Measurements from ENCODE around the gene BCORL1.

Gene BCORL1

GRCh38 chrX:130012683-130013082 is 30.2 kb downstream of the BCORL1 start:
- DNase-seq (ENCODE audit: low read depth) = no peak

DNA sequence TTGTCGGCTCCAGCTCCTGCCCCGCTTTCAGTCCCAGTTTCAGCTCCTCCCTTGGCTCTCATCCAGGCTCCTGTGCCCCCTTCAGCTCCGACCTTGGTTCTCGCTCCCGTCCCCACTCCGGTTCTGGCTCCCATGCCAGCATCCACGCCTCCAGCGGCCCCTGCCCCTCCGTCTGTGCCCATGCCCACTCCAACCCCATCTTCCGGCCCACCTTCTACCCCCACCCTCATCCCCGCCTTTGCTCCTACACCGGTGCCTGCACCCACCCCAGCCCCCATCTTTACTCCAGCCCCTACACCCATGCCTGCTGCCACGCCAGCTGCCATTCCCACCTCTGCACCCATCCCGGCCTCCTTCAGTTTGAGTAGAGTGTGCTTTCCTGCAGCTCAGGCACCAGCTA is 31.2 kb downstream of the BCORL1 start:
- no peak for DNase-seq (ENCODE audit: low read depth)

DNA sequence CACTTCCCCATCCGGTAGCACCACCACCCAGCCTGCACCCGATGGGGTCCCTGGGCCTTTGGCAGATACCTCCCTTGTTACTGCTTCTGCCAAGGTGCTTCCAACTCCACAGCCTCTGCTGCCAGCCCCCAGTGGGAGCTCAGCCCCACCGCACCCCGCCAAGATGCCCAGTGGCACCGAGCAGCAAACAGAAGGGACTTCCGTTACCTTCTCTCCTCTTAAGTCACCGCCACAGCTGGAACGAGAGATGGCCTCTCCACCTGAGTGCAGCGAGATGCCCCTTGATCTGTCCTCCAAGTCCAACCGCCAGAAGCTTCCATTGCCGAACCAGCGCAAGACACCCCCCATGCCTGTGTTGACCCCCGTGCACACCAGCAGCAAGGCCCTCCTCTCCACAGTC is 31.9 kb downstream of the BCORL1 start:
- DNase-seq (ENCODE audit: low read depth) = no peak

DNA sequence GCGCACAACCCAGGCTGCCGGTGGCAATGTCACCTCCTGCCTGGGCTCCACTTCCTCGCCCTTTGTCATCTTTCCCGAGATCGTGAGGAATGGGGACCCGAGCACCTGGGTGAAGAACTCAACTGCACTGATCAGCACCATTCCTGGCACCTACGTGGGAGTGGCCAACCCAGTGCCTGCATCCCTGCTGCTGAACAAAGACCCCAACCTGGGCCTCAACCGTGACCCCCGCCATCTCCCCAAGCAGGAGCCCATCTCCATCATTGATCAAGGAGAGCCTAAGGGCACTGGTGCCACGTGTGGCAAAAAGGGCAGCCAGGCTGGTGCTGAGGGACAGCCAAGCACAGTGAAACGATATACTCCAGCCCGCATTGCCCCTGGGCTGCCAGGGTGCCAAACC is 32.3 kb downstream of the BCORL1 start:
- no peak for DNase-seq (ENCODE audit: low read depth)

- DNase-seq (ENCODE audit: low read depth) = no peak
Observed at GRCh38 chrX:130015181-130015580, 32.7 kb downstream of the BCORL1 start.

DNA sequence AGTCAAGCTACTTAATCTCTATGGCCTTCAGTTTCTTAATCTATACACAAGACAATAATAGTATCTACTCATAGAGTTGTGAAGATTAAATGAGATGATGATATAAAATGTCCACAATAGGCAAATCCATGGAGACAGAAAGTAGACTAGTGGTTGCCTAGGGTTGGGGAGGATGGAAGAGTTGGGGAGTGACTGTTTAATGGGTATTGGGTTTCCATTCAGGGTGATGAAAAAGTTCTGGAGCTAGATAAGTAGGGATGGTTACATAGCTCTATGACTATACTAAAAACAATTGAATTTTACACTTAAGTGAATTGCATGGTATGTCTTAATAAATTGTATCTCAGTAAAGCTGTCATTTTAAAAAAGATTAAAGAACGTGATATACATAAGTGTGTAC is 35.7 kb downstream of the BCORL1 start:
- DNase-seq (ENCODE audit: low read depth) = no peak

GRCh38 chrX:130020661-130021324 is 38.4 kb downstream of the BCORL1 start:
- DNase-seq (ENCODE audit: low read depth) = no peak

GRCh38 chrX:130024127-130024526 is 41.7 kb downstream of the BCORL1 start:
- peak; percentile 36 for DNase-seq (ENCODE audit: low read depth)

GRCh38 chrX:130025256-130025655 is 42.8 kb downstream of the BCORL1 start:
- no peak for DNase-seq (ENCODE audit: low read depth)

GRCh38 chrX:130027569-130027968 is 45.1 kb downstream of the BCORL1 start:
- no peak for DNase-seq (ENCODE audit: low read depth)

- peak; percentile 27 for DNase-seq (ENCODE audit: low read depth)
Observed at GRCh38 chrX:130028196-130028595, 45.8 kb downstream of the BCORL1 start.

GRCh38 chrX:130030826-130031225 is 48.4 kb downstream of the BCORL1 start:
- no peak for DNase-seq (ENCODE audit: low read depth)

GRCh38 chrX:130032552-130032951 is 50.1 kb downstream of the BCORL1 start:
- no peak for DNase-seq (ENCODE audit: low read depth)

DNA sequence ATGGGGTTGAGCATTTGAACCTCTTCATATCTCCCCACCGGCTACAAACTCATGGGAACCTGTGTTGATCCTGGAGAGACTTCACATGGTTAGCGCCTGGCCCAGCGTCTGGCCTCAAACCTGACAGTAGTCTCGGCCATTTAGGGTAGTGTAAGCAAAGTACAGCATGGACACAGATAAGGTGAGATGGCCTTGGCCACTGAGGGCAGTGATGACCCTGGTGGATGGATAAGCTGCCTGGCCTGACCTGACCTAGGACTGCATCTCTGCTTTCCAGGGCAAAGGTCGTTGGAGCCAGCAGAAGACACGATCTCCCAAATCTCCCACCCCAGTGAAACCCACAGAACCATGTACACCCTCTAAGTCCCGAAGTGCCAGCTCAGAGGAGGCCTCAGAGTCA is 51.7 kb downstream of the BCORL1 start:
- DNase-seq (ENCODE audit: low read depth) = no peak

DNA sequence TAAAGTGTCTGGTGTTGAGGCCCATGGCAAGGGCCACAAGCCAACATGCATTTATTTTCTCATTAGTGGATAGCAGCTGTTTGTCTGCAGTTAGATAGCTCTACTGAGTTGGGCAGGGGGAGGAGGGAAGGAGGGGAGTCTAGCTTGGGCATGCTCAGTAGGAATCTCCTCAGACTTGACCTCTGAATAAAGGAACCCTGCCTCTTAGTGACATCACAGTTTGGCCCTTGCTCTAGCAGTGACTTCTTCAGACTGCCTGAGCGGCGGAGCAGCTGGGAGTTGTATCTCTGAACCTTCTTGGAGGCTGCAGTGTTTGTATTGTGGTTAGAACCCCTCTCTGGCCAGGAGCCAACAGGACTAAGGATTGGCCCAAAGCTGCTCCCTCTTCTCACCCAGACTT is 57.4 kb downstream of the BCORL1 start:
- DNase-seq (ENCODE audit: low read depth) = no peak

DNA sequence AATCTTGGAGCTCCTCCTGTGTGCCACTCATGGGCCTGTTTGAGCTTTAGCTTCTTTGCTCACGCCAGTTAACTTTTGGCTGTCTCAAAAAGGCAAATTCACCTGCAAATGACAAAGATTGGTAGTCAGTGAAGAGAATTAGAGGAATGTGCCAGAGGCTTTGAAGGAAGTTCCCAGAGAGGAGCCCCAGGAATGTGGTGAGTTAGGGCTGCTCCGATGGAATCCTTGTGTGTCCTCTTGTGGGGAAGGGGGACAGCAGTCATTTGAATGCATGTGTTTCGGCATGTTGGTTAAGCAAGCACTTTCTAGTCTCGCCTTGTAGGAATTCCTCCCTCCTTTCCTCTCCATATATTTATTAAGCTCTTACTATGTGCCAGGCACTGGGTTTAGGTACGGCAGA is 65.0 kb downstream of the BCORL1 start:
- DNase-seq (ENCODE audit: low read depth) = no peak

GRCh38 chrX:130048686-130049222 is 66.3 kb downstream of the BCORL1 start:
- no peak for DNase-seq (ENCODE audit: low read depth)

- no peak for DNase-seq (ENCODE audit: low read depth)
Observed at GRCh38 chrX:130049821-130050220, 67.4 kb downstream of the BCORL1 start.

DNA sequence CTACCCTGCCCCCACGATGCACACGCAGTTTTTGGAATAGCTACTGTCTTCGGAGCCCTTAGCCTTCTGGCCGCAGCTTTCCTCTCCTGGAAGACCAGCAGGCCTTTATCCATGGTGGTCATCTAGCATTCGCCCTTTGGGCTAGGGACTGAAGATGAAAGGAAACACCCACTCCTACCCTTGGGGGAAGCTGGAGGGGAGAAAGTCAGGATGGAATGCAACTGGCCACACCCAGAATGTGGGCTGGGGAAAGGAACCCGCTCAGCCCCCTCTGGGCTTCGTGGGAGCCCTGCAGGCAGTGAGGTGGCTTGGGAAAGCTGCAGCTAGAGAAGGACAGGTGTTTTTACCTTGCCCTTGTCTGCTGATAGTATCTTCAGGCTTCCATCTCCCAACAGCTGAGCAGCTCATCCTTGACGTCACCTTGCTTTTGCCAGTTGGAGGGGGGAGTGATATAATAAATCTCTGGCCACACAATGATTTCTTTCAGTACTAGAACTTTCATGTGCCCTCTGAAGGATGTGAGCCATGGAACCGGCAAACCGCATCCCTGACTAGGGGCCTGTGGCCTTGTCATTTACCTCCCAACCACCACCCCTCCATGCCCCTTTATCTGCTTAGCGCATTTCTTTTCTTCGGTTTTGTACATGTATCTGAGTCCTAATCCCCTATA is 68.9 kb downstream of the BCORL1 start:
- no peak for DNase-seq (ENCODE audit: low read depth)

GRCh38 chrX:130053236-130053635 is 70.8 kb downstream of the BCORL1 start:
- DNase-seq (ENCODE audit: low read depth) = no peak

GRCh38 chrX:130055103-130055502 is 72.7 kb downstream of the BCORL1 start:
- DNase-seq (ENCODE audit: low read depth) = peak; percentile 32

GRCh38 chrX:130055899-130056298 is 73.5 kb downstream of the BCORL1 start:
- DNase-seq (ENCODE audit: low read depth) = peak; percentile 8

DNA sequence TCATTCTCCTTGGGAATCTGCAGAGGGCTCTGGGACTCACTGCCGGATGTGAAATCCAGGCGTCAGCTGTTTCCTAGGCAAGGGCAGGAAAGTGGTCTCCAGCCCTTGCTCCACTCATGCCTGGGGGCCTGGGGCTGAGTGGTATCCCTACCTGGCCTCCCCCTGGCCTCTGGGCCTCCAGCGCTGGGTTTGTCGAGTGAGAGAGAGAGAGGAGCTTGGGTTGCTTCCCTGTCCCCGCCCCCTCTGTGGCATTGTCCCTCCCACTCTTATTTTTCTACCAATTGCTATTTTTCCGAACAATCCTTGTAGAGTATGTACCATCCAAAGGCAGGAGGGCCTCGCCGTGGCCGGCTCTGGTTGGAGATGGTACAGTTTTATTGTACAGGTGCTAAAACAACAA is 74.8 kb downstream of the BCORL1 start:
- DNase-seq (ENCODE audit: low read depth) = peak; percentile 16

- no peak for DNase-seq (ENCODE audit: low read depth)
Observed at GRCh38 chrX:130058652-130059051, 76.2 kb downstream of the BCORL1 start.
